HL-60/S4 treated with retinoic acid at 250 ng/mL for 4 days and 3 days (cell line): ENCODE results near the gene F2RL2.

Experiments
- in situ Hi-C: fragments of 300-500 bp; cut with MboI; formaldehyde crosslinking; loops from 2 replicates; pipeline ENCODE4 v1.7.0; 2022; ENCODE audit warnings: low sequenced_read_pairs

The F2RL2 gene

GRCh38 chr5:76622973-76623596 lies at the start of gene F2RL2:
TSS of gene F2RL2 (minus strand) at chr5:76623403. CDS start at chr5:76623230, 173 bp downstream.
- in situ Hi-C loops = no loop called here

DNA sequence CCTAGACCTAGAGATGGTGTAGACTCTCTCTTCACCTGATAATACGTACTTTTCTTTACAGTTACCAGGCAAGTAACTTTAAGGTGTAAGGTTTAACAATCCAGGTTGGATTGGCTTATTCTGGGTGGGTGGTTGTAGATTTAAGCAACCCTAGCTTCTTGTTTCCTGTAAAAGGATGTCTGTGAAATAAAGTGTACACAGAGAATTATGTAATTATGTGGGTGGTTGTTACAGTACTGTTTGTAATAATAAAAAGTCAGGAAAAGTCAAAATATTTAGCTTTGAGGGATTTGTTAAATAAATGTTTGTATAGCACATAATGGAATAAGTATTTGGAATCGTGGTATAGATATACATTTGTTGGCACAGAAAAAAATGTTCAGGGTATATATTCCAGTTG lies 49.0 kb upstream of the F2RL2 start:
- in situ Hi-C loops = no loop called here

DNA sequence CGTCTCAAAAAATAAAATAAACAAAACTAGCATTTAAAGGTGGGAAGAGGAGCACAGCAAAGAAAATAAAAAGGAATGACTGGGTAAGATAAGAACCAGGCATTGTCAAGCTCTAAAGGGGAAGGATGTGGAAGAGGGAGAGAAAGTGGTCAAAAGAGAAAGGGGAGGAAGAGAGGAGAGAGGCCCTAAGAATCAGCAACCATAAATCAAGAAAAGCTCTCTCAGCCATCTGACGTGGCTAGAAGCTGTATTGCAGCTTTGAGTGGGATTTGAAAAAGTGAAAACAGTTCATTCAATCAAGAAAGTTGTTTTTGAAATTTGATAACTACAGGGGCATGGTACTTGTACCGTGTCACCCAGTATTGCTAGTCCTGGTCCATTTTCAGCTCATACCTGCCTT lies 47.3 kb upstream of the F2RL2 start:
- in situ Hi-C loops = no loop called here

- in situ Hi-C loops = no loop called here
These were observed 46.0 kb upstream of the F2RL2 start for GRCh38 chr5:76669245-76669644.

GRCh38 chr5:76667495-76667894 lies 44.3 kb upstream of the F2RL2 start:
- in situ Hi-C loops = no loop called here

DNA sequence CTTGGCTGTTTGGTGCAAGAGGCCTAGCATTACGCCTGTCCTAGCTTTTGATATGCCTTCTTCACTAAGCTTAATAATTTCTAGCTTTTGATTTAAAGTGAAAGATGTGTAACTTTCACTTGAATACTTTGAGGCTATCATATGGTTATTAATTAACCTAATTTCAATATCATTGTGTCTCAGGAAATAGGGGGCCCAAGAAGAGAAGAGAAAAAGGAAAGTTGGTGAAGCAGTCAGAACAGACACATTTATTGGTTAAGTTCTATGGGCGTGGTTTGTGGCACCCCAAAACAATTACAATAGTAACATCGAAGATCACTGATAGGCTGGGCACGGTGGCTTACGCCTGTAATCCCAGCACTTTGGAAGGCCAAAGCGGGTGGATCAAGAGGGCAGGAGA lies 40.9 kb upstream of the F2RL2 start:
- in situ Hi-C loops = no loop called here

DNA sequence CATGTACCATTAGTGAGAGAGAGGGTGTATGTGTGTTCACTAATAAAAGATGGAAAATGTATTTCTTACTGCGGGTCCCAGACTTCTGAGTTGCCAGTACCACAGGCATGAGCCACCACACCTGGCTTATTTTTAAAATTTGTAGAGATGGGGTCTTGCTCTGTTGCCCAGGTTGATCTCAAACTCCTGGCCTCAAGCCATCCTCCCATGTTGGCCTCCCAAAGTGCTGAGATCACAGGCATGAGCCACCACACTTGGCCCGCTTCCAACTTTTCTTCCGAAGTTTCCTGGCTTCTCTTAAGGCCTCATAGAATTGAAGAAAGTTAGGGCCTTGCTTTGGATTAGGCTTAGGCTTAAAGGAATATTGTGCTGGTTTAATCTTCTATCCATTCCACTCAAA lies 40.4 kb upstream of the F2RL2 start:
- in situ Hi-C loops = no loop called here

DNA sequence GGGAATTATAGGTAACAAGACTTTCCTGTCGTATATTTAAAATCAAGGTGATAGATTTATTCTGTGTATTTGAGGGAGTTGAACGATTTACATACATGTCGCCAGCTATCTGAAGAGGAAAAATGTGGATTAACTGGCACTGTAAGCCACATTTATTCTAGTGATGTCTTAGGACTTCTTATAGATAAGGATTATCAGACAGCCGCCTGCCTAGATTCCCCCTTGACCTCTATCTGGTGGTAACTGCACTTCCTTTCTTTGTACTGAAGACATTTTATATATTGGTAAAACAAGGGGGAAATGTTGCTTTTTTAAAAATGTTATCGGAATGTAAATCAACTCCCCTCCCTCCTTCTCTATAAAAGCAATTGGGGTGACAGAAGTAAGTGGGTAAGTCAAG lies 39.3 kb upstream of the F2RL2 start:
- in situ Hi-C loops = no loop called here

- in situ Hi-C loops = no loop called here
These were observed 37.2 kb upstream of the F2RL2 start for GRCh38 chr5:76660360-76660759.

DNA sequence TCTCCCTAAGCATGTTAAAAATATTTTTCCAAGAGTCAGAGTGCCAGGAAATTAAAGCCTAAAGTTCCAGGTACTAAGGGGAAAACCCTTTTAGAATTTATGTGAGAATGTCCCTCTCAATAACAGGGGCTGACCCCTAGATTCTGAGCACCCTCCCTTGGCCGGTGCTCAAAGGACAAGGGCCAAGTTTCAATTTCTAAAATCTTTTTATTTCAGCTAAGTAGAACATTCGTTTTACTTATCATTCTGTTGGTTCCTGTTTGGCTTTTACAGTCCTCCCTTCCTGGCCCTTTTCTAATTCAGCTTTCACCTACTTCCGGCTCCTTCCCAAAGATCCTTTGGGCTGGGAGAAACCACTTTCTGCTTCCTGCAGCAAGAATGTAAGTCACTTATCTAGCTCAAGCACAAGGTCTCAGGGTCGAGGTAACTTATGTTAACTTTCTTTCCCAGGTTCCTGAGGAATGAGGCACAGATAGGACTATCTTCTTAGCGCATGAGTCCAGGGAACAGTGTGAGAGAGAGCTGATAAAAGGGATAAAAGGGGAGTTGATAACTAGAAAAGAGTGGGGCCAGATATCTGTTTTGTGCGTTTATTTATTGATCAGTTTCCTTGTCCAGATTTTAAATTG lies 34.6 kb upstream of the F2RL2 start:
- in situ Hi-C loops = no loop called here

GRCh38 chr5:76657091-76657490 lies 33.9 kb upstream of the F2RL2 start:
- in situ Hi-C loops = no loop called here

GRCh38 chr5:76652809-76653414 lies 29.7 kb upstream of the F2RL2 start:
- in situ Hi-C loops = no loop called here

GRCh38 chr5:76649140-76649539 lies 25.9 kb upstream of the F2RL2 start:
- in situ Hi-C loops = no loop called here

DNA sequence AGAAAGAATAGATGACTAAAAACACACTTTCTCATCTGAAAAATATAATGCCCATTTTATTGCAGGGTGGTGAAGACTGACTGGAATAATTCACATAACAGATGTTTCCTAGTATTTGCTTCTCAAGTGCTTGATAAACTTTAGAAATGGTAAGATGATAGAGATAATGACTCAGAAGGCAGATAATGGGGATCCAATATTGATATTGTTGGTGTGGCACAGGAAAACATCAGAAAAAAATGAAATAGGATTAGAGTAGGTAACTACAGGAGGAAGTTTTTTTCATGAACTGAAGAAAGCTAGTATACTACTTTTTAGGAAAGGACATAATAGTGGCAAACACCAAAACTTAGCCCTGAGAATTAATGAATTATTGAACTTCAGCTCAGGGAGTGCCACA lies 20.2 kb upstream of the F2RL2 start:
- in situ Hi-C loops = no loop called here

- in situ Hi-C loops = no loop called here
These were observed 19.3 kb upstream of the F2RL2 start for GRCh38 chr5:76642390-76643040.

DNA sequence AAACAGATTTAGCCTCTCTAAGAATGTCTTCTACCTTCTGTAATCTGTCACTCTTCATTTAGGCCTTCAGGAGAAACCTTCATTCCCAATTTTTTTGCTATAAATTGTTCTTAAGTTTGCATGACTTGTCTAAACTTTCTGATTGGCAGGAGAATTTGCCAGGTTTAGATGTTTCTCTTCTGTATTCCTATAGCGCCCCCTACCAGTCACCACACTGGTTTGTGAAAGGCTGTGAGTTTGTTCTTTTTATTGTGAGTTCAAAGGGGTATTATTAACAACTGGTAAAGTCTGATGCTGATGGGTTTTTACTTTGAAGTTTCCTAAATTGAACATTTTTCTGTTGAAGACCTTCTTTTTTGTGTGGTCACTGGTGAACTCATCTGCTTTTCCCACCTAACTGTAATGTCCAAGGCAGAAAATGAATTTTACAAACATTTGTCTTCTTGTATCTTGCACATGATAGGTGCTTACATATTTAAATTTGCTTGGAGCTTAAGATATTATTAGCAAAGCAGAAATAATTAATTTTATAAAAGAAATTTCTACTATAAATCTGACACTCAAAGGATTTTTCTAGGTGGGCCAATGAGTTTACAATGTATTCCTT lies 18.4 kb upstream of the F2RL2 start:
- in situ Hi-C loops = no loop called here

GRCh38 chr5:76638479-76638878 lies 15.3 kb upstream of the F2RL2 start:
- in situ Hi-C loops = no loop called here

DNA sequence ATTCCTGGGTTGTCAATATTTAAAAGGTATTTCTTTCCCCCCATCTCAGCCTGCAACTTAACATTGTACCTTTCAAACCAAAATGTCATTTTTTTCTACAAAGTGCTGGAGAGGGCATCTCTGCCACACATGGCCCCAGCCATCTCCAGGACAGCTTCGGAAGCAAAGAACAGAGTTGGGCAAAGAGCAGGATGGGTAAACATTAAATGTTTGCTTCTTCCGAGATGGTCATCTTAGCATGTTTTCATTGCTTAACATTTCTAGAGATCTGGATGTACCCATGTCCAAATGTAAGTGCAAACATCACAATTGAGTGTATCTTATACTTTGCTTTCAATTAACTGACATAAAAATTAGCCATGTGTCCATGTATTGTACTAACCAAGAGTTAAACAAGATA lies 14.3 kb upstream of the F2RL2 start:
- in situ Hi-C loops = no loop called here

- in situ Hi-C loops = no loop called here
These were observed 11.5 kb upstream of the F2RL2 start for GRCh38 chr5:76634661-76635060.

DNA sequence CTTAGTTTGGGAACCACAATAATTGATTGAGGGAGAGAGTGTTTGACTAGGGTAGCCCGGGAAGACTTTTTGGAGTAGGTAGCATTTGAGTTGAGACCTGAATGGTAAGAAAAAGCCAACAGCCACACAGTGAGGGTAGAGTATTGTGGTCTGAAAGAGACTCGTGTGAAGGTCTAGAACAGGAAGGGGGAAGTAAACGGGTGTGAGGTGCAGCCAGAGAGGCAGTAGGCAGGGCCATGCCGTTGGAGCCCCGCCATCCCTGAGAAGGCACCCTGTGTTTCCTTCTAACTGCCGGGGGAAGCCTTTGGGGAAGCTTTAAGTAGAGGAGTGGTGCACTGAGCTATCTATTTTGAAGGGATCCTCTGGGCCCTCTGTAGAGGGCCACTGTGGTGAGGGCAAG lies 3.5 kb upstream of the F2RL2 start:
- in situ Hi-C loops = no loop called here

DNA sequence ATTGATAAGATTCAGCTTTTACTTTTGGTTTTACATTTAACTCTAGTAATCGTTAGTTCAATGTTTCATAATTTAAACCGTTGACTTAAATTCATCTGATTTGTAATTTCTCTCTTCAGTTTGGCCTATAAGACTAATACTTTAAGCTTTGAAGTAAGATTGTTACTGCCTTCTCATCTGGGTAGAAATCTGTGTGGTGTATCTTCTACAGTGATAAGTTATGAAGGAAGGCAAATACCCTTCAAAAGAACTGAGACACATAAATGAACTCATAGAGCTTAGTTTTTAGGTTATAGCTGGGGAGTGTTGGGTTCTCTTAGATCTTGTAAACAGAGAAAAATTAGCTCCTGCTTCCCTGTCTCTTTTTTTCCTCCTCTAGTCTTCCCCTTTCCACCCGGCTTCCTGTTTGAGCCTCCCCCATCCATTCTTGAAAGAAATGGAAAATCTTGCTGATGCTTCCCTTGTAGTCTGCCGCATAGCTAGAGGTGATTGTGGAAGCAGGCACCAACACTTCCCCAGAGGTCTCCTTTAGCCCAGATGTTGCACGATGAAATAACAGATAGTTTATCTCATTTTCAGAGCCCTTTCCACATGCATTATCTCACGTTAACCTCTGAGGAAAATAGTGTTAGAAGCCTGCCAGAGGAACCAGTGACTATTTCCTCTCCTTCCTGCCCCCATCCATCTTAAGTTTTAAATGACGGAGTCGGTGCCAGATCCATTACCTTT lies 2.0 kb upstream of the F2RL2 start:
- in situ Hi-C loops = no loop called here
